H1 (cell line): ENCODE measurements around the gene TTC34. TPM values are rescaled to one million over a fixed set of nuclear protein-coding genes. Genes with fewer than 3 reads are reported as not detected.

Experiments used
- CTCF ChIA-PET: fragments of 300-600 bp; sonication (Branson Sonifier 250); formaldehyde crosslinking; loops from one replicate; lab custom pipeline; 2021; ENCODE audit not compliant: partially characterized antibody; lab: Charles Lee
- POLR2A ChIA-PET: fragments of 300-600 bp; sonication (Branson Sonifier 250); formaldehyde crosslinking; loops from one replicate; lab custom pipeline; 2021; ENCODE audit warnings: inconsistent platforms; ENCODE audit not compliant: partially characterized antibody; lab: Charles Lee
- DNase-seq, 2 experiments: peaks; one replicate each; pipeline versions ENCODE4 v3.0.0 to v3.0.0-alpha.2; 2010 to 2022; ENCODE audit warnings: low spot score in 2 of 2, low read depth in 1 of 2, mixed read lengths in 1 of 2
- FAIRE-seq: peaks from 2 replicates; lab custom pipeline; 2011; peaks lifted over from hg19 to GRCh38; lab: Jason Lieb, UNC
- H2AFZ ChIP-seq: 2 replicates; pipeline ENCODE4 v1.8.1; 2012; ENCODE audit warnings: low read length, inconsistent platforms
- H2AK5ac ChIP-seq: 2 replicates; pipeline ENCODE4 v1.6.1; 2013; ENCODE audit warnings: low read depth, low read length
- H2BK120ac ChIP-seq: replicated peaks from 2 replicates; pipeline ENCODE3; 2013; ENCODE audit warnings: low read depth, low read length, inconsistent platforms
- H2BK12ac ChIP-seq: 2 replicates; pipeline ENCODE4 v1.6.1; 2013; ENCODE audit warnings: low read depth, low read length
- H2BK15ac ChIP-seq: 2 replicates; pipeline ENCODE4 v1.6.1; 2013; ENCODE audit warnings: low read length
- H2BK20ac ChIP-seq: 2 replicates; pipeline ENCODE4 v1.6.1; 2013; ENCODE audit warnings: low read length
- H2BK5ac ChIP-seq: 2 replicates; pipeline ENCODE4 v1.6.1; 2013; ENCODE audit warnings: low read depth, low read length
- H3K14ac ChIP-seq: 2 replicates; pipeline ENCODE4 v1.6.1; 2013; ENCODE audit warnings: inconsistent platforms; ENCODE audit not compliant: insufficient read length
- H3K18ac ChIP-seq: 2 replicates; pipeline ENCODE4 v1.6.1; 2013; ENCODE audit warnings: low read length; ENCODE audit errors: extremely low read depth
- H3K23ac ChIP-seq: 2 replicates; pipeline ENCODE4 v1.6.1; 2013; ENCODE audit warnings: inconsistent platforms; ENCODE audit not compliant: insufficient read length
- H3K23me2 ChIP-seq: 2 replicates; pipeline ENCODE4 v1.6.1; 2013; ENCODE audit warnings: low read depth, low read length
- H3K27ac ChIP-seq: 2 replicates; pipeline ENCODE4 v1.6.1; 2011; ENCODE audit warnings: low read depth, low read length, inconsistent platforms
- H3K27me3 ChIP-seq, 4 experiments: replicated peaks in 1 of 4; 1 replicate in 1 of 4; 2 replicates in 3 of 4; pipeline versions ENCODE4 v1.6.1 to v1.8.1; 2011 to 2013; ENCODE audit warnings: low read length in 3 of 4, mild to moderate bottlenecking in 3 of 4, inconsistent platforms in 2 of 4, mixed read lengths in 2 of 4, moderate library complexity in 1 of 4; ENCODE audit not compliant: control insufficient read depth in 3 of 4, insufficient read depth in 3 of 4; ENCODE audit errors: extremely low read depth in 1 of 4
- H3K36me3 ChIP-seq, 4 experiments: 2 replicates each; pipeline versions ENCODE4 v1.6.1 to v1.8.1; 2011 to 2013; ENCODE audit warnings: mild to moderate bottlenecking in 4 of 4, low read length in 3 of 4, moderate library complexity in 2 of 4, control low read depth in 1 of 4, inconsistent platforms in 1 of 4; ENCODE audit not compliant: insufficient read depth in 4 of 4, control insufficient read depth in 2 of 4
- H3K4ac ChIP-seq: replicated peaks from 2 replicates; pipeline ENCODE3; 2013; ENCODE audit warnings: low read length, low read depth, mixed read lengths, inconsistent platforms; ENCODE audit not compliant: insufficient read length
- H3K4me1 ChIP-seq, 4 experiments: replicated peaks in 1 of 4; 1 replicate in 1 of 4; 2 replicates in 3 of 4; pipeline versions ENCODE4 v1.6.1 to v1.8.1; 2011 to 2013; ENCODE audit warnings: low read length in 3 of 4, inconsistent platforms in 2 of 4, mixed read lengths in 1 of 4; ENCODE audit not compliant: insufficient read depth in 4 of 4, control insufficient read depth in 3 of 4
- H3K4me2 ChIP-seq, 2 experiments: 2 replicates each; pipeline versions ENCODE4 v1.6.1 to v1.8.1; 2011 to 2013; ENCODE audit warnings: low read depth in 2 of 2, low read length in 2 of 2, control low read depth in 1 of 2, inconsistent platforms in 1 of 2, mild to moderate bottlenecking in 1 of 2; ENCODE audit not compliant: insufficient read depth in 1 of 2
- H3K4me3 ChIP-seq, 4 experiments: fragments of 200-600, 300-600 bp in 1 of 4; sonication (generic), shearing (Covaris generic), sonication (Bioruptor Twin) in 1 of 4; 2 replicates each; pipeline versions ENCODE4 v1.5.1 to v1.8.1; 2011 to 2016; ENCODE audit warnings: low read length in 4 of 4, low read depth in 3 of 4, control low read depth in 2 of 4, inconsistent platforms in 2 of 4, mild to moderate bottlenecking in 2 of 4, mixed read lengths in 1 of 4, moderate library complexity in 1 of 4; ENCODE audit not compliant: insufficient read depth in 2 of 4; ENCODE audit errors: extremely low read depth in 1 of 4
- H3K56ac ChIP-seq: replicated peaks from 2 replicates; pipeline ENCODE3; 2013; ENCODE audit warnings: low read depth, mild to moderate bottlenecking, mixed read lengths, low read length, inconsistent platforms; ENCODE audit not compliant: insufficient read length
- H3K79me1 ChIP-seq: 2 replicates; pipeline ENCODE4 v1.6.1; 2013; ENCODE audit warnings: low read depth, low read length, control low read depth
- H3K79me2 ChIP-seq, 2 experiments: 2 replicates each; pipeline versions ENCODE4 v1.6.1 to v1.8.1; 2012 to 2013; ENCODE audit warnings: low read length in 2 of 2, mild to moderate bottlenecking in 2 of 2, inconsistent platforms in 1 of 2; ENCODE audit not compliant: insufficient read depth in 2 of 2, control insufficient read depth in 1 of 2
- H3K9ac ChIP-seq, 4 experiments: replicated peaks in 1 of 4; 1 replicate in 1 of 4; 2 replicates in 3 of 4; pipeline versions ENCODE4 v1.6.1 to v1.8.1; 2011 to 2013; ENCODE audit warnings: low read depth in 3 of 4, low read length in 3 of 4, control low read depth in 2 of 4, mild to moderate bottlenecking in 2 of 4, moderate library complexity in 2 of 4, inconsistent platforms in 1 of 4; ENCODE audit errors: extremely low read depth in 1 of 4
- H3K9me3 ChIP-seq, 2 experiments: 2 replicates each; pipeline versions ENCODE4 v1.6.1 to v1.8.1; 2012 to 2013; ENCODE audit warnings: mild to moderate bottlenecking in 2 of 2, moderate library complexity in 2 of 2, control low read depth in 1 of 2, inconsistent platforms in 1 of 2, low read depth in 1 of 2, low read length in 1 of 2, mixed read lengths in 1 of 2; ENCODE audit not compliant: insufficient read depth in 2 of 2
- H4K20me1 ChIP-seq, 2 experiments: replicated peaks in 1 of 2; 2 replicates each; pipeline versions ENCODE3 to v1.8.1; 2011 to 2013; ENCODE audit warnings: inconsistent platforms in 2 of 2, low read length in 2 of 2, mild to moderate bottlenecking in 1 of 2; ENCODE audit not compliant: insufficient read depth in 2 of 2, control insufficient read depth in 1 of 2
- H4K5ac ChIP-seq: 2 replicates; pipeline ENCODE4 v1.6.1; 2013; ENCODE audit warnings: low read length, low read depth, mixed read lengths, inconsistent platforms; ENCODE audit not compliant: insufficient read length
- H4K8ac ChIP-seq: 2 replicates; pipeline ENCODE4 v1.8.0; 2013; ENCODE audit warnings: mild to moderate bottlenecking, moderate library complexity, low read length, inconsistent platforms; ENCODE audit not compliant: insufficient read depth; ENCODE audit errors: extremely low read depth
- H4K91ac ChIP-seq: replicated peaks from 2 replicates; pipeline ENCODE3; 2013; ENCODE audit warnings: low read length, mixed read lengths, inconsistent platforms; ENCODE audit not compliant: insufficient read length
- CTBP2 ChIP-seq: IDR thresholded peaks from 2 replicates; pipeline ENCODE4 v1.7.0; 2011; ENCODE audit warnings: borderline replicate concordance, mild to moderate bottlenecking, moderate library complexity, mixed read lengths, low read length; ENCODE audit not compliant: insufficient read depth, insufficient read length
- CTCF ChIP-seq, 3 experiments: IDR thresholded peaks; 1 replicate in 2 of 3; 2 replicates in 1 of 3; pipeline versions ENCODE4 v1.5.1 to v1.6.1; 2011; ENCODE audit warnings: low read length in 3 of 3, mild to moderate bottlenecking in 3 of 3, inconsistent platforms in 2 of 3, low read depth in 1 of 3, moderate library complexity in 1 of 3; ENCODE audit not compliant: insufficient read depth in 1 of 3; ENCODE audit errors: control extremely low read depth in 1 of 3
- HDAC2 ChIP-seq, 2 experiments: fragments of 300-600 bp in 1 of 2; sonication (generic) in 1 of 2; IDR thresholded peaks; 2 replicates each; pipeline ENCODE4 v1.6.1; 2011 to 2012; ENCODE audit warnings: low read depth in 2 of 2, low read length in 2 of 2, mild to moderate bottlenecking in 2 of 2, moderate library complexity in 2 of 2, borderline replicate concordance in 1 of 2, inconsistent platforms in 1 of 2
- KDM1A ChIP-seq: fragments of 200-600, 300-600 bp; sonication (generic); IDR thresholded peaks from 2 replicates; pipeline ENCODE4 v1.7.1; 2016; ENCODE audit warnings: mild to moderate bottlenecking, low read length, borderline replicate concordance
- KDM4A ChIP-seq: IDR thresholded peaks from one replicate; pipeline ENCODE4 v1.7.1; 2012; ENCODE audit warnings: low read depth, mild to moderate bottlenecking, moderate library complexity, low read length, inconsistent platforms; ENCODE audit not compliant: severe bottlenecking
- KDM5A ChIP-seq: fragments of 200-600 bp; IDR thresholded peaks from 2 replicates; pipeline ENCODE4 v1.7.1; 2012; ENCODE audit warnings: mild to moderate bottlenecking, low read length, inconsistent platforms, mixed read lengths
- POU5F1 ChIP-seq: IDR thresholded peaks from 2 replicates; pipeline ENCODE4 v1.6.1; 2011; ENCODE audit warnings: low read depth, mild to moderate bottlenecking, low read length, moderate library complexity
- USF2 ChIP-seq: IDR thresholded peaks from 2 replicates; pipeline ENCODE4 v1.6.1; 2011; ENCODE audit warnings: low read length, improper control_type of control experiment
- WGBS, 2 experiments: shearing (Covaris generic) in 1 of 2; methylation state at CpG; one replicate each; pipeline versions ENCODE4 v1.1.6 to v1.1.7; 2013 to 2015; ENCODE audit warnings: low lambda C conversion rate in 2 of 2, mixed read lengths in 2 of 2, inconsistent platforms in 1 of 2, low coverage in 1 of 2, missing lambda C conversion rate in 1 of 2; ENCODE audit not compliant: insufficient replicate concordance in 2 of 2, insufficient coverage in 1 of 2, insufficient read length in 1 of 2; ENCODE audit errors: extremely low coverage in 1 of 2, missing lambda C conversion rate in 1 of 2; 5-methylcytosine and 5-hydroxymethylcytosine counted together
- polyA plus RNA-seq, 7 experiments: library from polyadenylated mRNA; depleted of rRNA in 3 of 7; stranded (reverse) in 5 of 7; unstranded in 2 of 7; fragments of >200 nt in 5 of 7; fragments of 200-250 nt in 2 of 7; gene quantifications; 1 replicate in 5 of 7; 2 replicates in 1 of 7; 4 replicates in 1 of 7; pipeline versions ENCODE4 v1.2.1 to v1.2.3, GENCODE V29; 2011 to 2013; ENCODE audit warnings: missing spikeins in 2 of 7, mixed read lengths in 2 of 7
- total RNA-seq: library from RNA; stranded (reverse); fragmentation: NEBNext Ultra II Directional; extraction: Animal tissue kit (Norgen Biotek cat#: 25700); gene quantifications from 2 replicates; pipeline ENCODE4 v1.2.1, GENCODE V29; 2021

The TTC34 gene
- total and polyA plus RNA-seq, 2 of the 8 experiments (the other 6 are each of a cell fraction or from before 2014, with no cell fraction given): 0.23 to 0.50 TPM

GRCh38 chr1:2609319-2610035 is 192.0 kb downstream of the TTC34 start:
- H3K23ac ChIP-seq: no peak overlapping the region
- no peak overlapping the region for H2BK15ac ChIP-seq
- DNase-seq (peak in 1 of 2 experiments; percentile 37), FAIRE-seq (no peak)
- H2AK5ac ChIP-seq: no peak overlapping the region
- peaks cover 0 to 7% of the 10 kb centered on the region in 2 experiments; a peak in 3 of 4 replicates for H3K9me3 ChIP-seq
- H3K79me2 ChIP-seq: no peaks in the 10 kb centered on the region
- H3K36me3 ChIP-seq: no peaks in the 10 kb centered on the region
- no peaks in the 10 kb centered on the region for H3K23me2 ChIP-seq
- H4K20me1 ChIP-seq: no peaks in the 10 kb centered on the region
- H2BK120ac ChIP-seq: no peak overlapping the region
- peaks cover 0 to 3% (median 0%) of the 10 kb centered on the region in 4 experiments; a peak in 2 of 7 replicates for H3K4me1 ChIP-seq
- H3K4me3 ChIP-seq: no peak overlapping the region
- H2BK12ac ChIP-seq: no peak overlapping the region
- ChIA-PET CTCF (no interaction called here), POLR2A (no interaction called here)
- no peak overlapping the region for H3K27ac ChIP-seq
- H3K18ac ChIP-seq: no peak overlapping the region
- WGBS, 2 experiments: 94% methylated on average over 25 of the region's 34 CpGs; no CpG with 5 or more reads in 1 of the 2 experiments
- H3K27me3 ChIP-seq: peaks cover 0 to 3% (median 0%) of the 10 kb centered on the region in 4 experiments; a peak in 1 of 7 replicates
- H3K56ac ChIP-seq: no peak overlapping the region
- H3K4me2 ChIP-seq: no peak overlapping the region
- no peak overlapping the region for H4K8ac ChIP-seq
- no peak overlapping the region for H2BK20ac ChIP-seq
- H2AFZ ChIP-seq: no peak overlapping the region
- no peak overlapping the region for H3K14ac ChIP-seq
- no peak overlapping the region for H3K9ac ChIP-seq
- no peaks in the 10 kb centered on the region for H3K79me1 ChIP-seq
- H2BK5ac ChIP-seq: no peak overlapping the region
- no peak overlapping the region for H4K5ac ChIP-seq
- no peak overlapping the region for H3K4ac ChIP-seq
- H4K91ac ChIP-seq: no peak overlapping the region
- TF ChIP-seq CTCF (IDR thresholded peaks at IDR 0.05; ENCODE audit: control extremely low read depth in 1 of 3, insufficient read depth in 1 of 3, low read depth in 1 of 3, low read length in 3 of 3) (no peak), HDAC2 (IDR thresholded peaks at IDR 0.05; ENCODE audit: borderline replicate concordance in 1 of 2, low read depth in 2 of 2, low read length in 2 of 2) (no peak), KDM4A (no peak), CTBP2 (no peak), KDM5A (no peak), KDM1A (no peak), USF2 (no peak), POU5F1 (no peak)
